ENCODE data around the gene GPR39.

- TF ChIP-seq CTCF (IDR thresholded peaks at IDR 0.05) (no peak), EP300 (IDR thresholded peaks at IDR 0.05) (no peak)
Observed at GRCh38 chr2:132441051-132441450, 24.4 kb downstream of the GPR39 start.

All from tibial nerve (tissue), 4 donors.